Measurements from ENCODE around the gene SLC25A22. TPM values are rescaled to one million over a fixed set of nuclear protein-coding genes. Genes with fewer than 3 reads are reported as not detected.

Gene SLC25A22
- total RNA-seq, 1 experiment from 2014 or later, result 44.5 TPM

- CTCF ChIA-PET, result no interaction called here
- Mint-ChIP-seq H3K36me3 (ENCODE audit: insufficient read depth, unreplicated experiment) (peaks cover 65% of the 10 kb centered on the region), H3K27ac (ENCODE audit: unreplicated experiment) (no peak overlapping the region)
Observed at GRCh38 chr11:772429-773390, 25.4 kb downstream of the SLC25A22 start.

GRCh38 chr11:771617-772204, 26.4 kb downstream of the SLC25A22 start:
- Mint-ChIP-seq H3K4me3 (ENCODE audit: low read depth, unreplicated experiment) (no peak overlapping the region), H3K4me1 (ENCODE audit: low read depth, unreplicated experiment) (peaks cover 13% of the 10 kb centered on the region), H3K27me3 (ENCODE audit: unreplicated experiment) (no peaks in the 10 kb centered on the region), H3K9me3 (ENCODE audit: low read depth, unreplicated experiment) (no peaks in the 10 kb centered on the region), H3K36me3 (ENCODE audit: insufficient read depth, unreplicated experiment) (peaks cover 65% of the 10 kb centered on the region), H3K27ac (ENCODE audit: unreplicated experiment) (no peak overlapping the region)
- CTCF ChIA-PET, result no interaction called here
- intact Hi-C loops (cut with micrococcal nuclease; ENCODE audit: unreplicated experiment), result no loop called here
- no TSS peak for BruUV-seq (replicated peaks)
- DNase-seq, result no peak
- TF ChIP-seq, protein P1, sequence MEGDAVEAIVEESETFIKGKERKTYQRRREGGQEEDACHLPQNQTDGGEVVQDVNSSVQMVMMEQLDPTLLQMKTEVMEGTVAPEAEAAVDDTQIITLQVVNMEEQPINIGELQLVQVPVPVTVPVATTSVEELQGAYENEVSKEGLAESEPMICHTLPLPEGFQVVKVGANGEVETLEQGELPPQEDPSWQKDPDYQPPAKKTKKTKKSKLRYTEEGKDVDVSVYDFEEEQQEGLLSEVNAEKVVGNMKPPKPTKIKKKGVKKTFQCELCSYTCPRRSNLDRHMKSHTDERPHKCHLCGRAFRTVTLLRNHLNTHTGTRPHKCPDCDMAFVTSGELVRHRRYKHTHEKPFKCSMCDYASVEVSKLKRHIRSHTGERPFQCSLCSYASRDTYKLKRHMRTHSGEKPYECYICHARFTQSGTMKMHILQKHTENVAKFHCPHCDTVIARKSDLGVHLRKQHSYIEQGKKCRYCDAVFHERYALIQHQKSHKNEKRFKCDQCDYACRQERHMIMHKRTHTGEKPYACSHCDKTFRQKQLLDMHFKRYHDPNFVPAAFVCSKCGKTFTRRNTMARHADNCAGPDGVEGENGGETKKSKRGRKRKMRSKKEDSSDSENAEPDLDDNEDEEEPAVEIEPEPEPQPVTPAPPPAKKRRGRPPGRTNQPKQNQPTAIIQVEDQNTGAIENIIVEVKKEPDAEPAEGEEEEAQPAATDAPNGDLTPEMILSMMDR (IDR thresholded peaks at IDR 0.05; ENCODE audit: unreplicated experiment), result no peak

More at GRCh38 chr11:772429-773390, 25.4 kb downstream of the SLC25A22 start:
- BruUV-seq (replicated peaks), result no TSS peak
- H3K27me3 Mint-ChIP-seq (ENCODE audit: unreplicated experiment), result no peaks in the 10 kb centered on the region
- no peaks in the 10 kb centered on the region for H3K9me3 Mint-ChIP-seq (ENCODE audit: low read depth, unreplicated experiment)
- intact Hi-C loops (cut with micrococcal nuclease; ENCODE audit: unreplicated experiment), result no loop called here
- peaks cover 13% of the 10 kb centered on the region for H3K4me1 Mint-ChIP-seq (ENCODE audit: low read depth, unreplicated experiment)
- TF ChIP-seq, protein P1 (IDR thresholded peaks at IDR 0.05; ENCODE audit: unreplicated experiment), result no peak
- H3K4me3 Mint-ChIP-seq (ENCODE audit: low read depth, unreplicated experiment), result no peak overlapping the region
- no peak for DNase-seq

DNA sequence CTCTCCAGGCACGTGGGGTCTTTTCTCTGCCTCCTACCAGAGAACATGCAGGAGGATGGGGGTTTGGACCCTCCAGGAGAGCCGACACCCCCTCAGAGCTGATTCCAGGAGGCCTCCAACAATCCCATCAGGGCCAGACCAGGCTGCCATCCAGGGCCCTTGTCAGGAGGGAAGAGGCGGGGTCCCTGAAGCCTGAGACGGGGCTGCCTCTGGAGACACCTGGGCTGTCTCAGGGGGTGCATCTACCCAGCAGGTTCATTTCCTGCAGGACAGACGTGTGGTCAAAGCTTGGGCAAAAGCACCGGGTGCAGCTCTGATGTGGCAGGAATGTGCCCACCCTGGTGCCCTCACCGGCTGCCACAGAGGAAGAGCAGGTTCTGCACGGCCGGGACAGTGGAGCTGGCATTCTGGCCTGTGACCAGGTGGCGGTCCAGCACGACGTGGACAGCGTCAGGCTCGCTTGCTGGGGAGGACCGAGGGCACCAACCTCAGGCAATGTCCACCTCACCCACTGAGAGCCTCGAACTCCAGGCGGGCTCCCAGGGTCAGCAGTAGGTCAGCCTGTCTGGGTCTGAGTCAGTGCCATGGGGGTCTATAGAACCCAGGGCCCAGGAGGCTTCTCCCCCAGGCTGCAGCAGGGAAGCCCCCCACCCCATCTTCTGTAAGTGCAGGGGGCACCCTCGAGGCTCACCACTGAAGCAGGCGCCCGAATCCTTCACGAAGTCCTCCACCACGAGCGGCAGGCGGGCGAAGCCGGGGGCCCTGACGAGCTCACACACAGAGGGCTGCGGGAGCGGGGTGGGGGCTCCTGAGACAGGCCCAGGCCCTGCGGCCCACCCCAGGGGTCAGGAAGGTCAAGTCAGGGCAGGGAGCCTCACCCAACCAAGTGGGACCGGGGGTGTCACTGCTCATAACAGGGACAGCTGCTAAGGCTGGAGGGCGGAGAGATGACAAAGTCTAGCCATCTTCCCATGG, 27.2 kb downstream of the SLC25A22 start:
- peaks cover 12% of the 10 kb centered on the region for H3K4me1 Mint-ChIP-seq (ENCODE audit: low read depth, unreplicated experiment)
- H3K4me3 Mint-ChIP-seq (ENCODE audit: low read depth, unreplicated experiment), result no peak overlapping the region
- no TSS peak for BruUV-seq (replicated peaks)
- no peak for DNase-seq
- no peak overlapping the region for H3K27ac Mint-ChIP-seq (ENCODE audit: unreplicated experiment)
- intact Hi-C loops (cut with micrococcal nuclease; ENCODE audit: unreplicated experiment), result no loop called here
- H3K9me3 Mint-ChIP-seq (ENCODE audit: low read depth, unreplicated experiment), result no peaks in the 10 kb centered on the region
- no peaks in the 10 kb centered on the region for H3K27me3 Mint-ChIP-seq (ENCODE audit: unreplicated experiment)
- CTCF ChIA-PET, result no interaction called here
- TF ChIP-seq, protein P1 (IDR thresholded peaks at IDR 0.05; ENCODE audit: unreplicated experiment), result no peak
- H3K36me3 Mint-ChIP-seq (ENCODE audit: insufficient read depth, unreplicated experiment), result peaks cover 65% of the 10 kb centered on the region

Data from Calu3 (cell line).